ENCODE data around the gene MVB12A. TPM values are rescaled to one million over a fixed set of nuclear protein-coding genes. Genes with fewer than 3 reads are reported as not detected.
A peak's percentile ranks its signal among the peaks of the same experiment; 100 is the strongest.

The MVB12A gene
- total and polyA plus RNA-seq, 9 of the 15 experiments (the other 6 are each of a cell fraction or from before 2014, with no cell fraction given): 1.2 to 46.2 (median 22.4) TPM

GRCh38 chr19:17420475-17420924, 653 bp downstream of the MVB12A start (continued):
- TF ChIP-seq REST (IDR thresholded peaks at IDR 0.05; ENCODE audit: borderline replicate concordance) (peak; percentile 23; the same call in 1 of the 2 replicates), REST (CRISPR knock-in tag; IDR thresholded peaks at IDR 0.05; ENCODE audit: low read depth) (no peak), ZNF407 (IDR thresholded peaks at IDR 0.05; ENCODE audit: low read depth) (no peak), MTA2 (IDR thresholded peaks at IDR 0.05; ENCODE audit: low read depth) (no peak), SMARCC2 (IDR thresholded peaks at IDR 0.05; ENCODE audit: low read depth) (no peak), TAF9B (IDR thresholded peaks at IDR 0.05; ENCODE audit: partially characterized antibody) (no peak), CBFA2T3 (IDR thresholded peaks at IDR 0.05) (no peak), ZNF121 (CRISPR knock-in tag; conservative IDR thresholded peaks at IDR 0.05) (no peak), JUN (IDR thresholded peaks at IDR 0.05; ENCODE audit: borderline replicate concordance, low read depth, low read length) (no peak), JUN (CRISPR knock-in tag; IDR thresholded peaks at IDR 0.05; ENCODE audit: borderline replicate concordance) (0 out of 2 replicates have a peak, but pooled peaks have one; percentile 25), LEF1 (IDR thresholded peaks at IDR 0.05) (no peak)
